Activated CD4-positive, CD25-positive, alpha-beta regulatory T cell treated with anti-CD3 and anti-CD28 coated beads, Interleukin-2, amount 50 U/mL, for 72 hours (primary cell): ENCODE data around the gene ZNF625.
"Not testable (repeated sequence)": the region's sequence is repeated elsewhere in the genome, so short reads cannot be mapped to it uniquely, and the experiment has no call there.

Experiments used
- DNase-seq: peaks from one replicate; pipeline ENCODE4 v3.0.0; 2021

ZNF625 gene

GRCh38 chr19:12137221-12137940 lies 19.2 kb downstream of the ZNF625 start:
- DNase-seq = no peak

- DNase-seq = no peak
These were observed 23.5 kb downstream of the ZNF625 start for GRCh38 chr19:12133069-12133468.

GRCh38 chr19:12126707-12127106 lies 29.8 kb downstream of the ZNF625 start:
- DNase-seq = no peak

- no peak for DNase-seq
These were observed 39.1 kb downstream of the ZNF625 start for GRCh38 chr19:12117201-12117970.

DNA sequence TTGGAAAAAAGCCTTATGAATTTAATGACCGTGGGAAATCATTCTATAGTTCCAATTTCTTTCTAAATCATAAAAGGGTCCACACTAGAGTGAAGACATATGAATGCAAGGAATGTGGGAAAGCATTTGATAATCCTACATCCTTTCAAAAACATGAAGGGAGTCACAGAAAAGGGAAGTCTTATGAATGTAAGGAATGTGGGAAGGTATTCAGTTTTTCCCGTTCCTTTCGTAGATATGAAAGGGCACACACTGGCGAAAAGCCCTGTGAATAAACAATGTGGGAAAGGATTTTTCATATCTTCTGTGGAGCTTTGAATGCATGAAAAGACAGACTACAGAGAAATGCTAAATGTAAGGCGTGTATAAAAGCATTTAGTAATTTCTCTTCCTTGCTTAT lies 43.4 kb downstream of the ZNF625 start:
- DNase-seq = no peak

GRCh38 chr19:12112701-12113100 lies 43.8 kb downstream of the ZNF625 start:
- no peak for DNase-seq

GRCh38 chr19:12111943-12112637 lies 44.4 kb downstream of the ZNF625 start:
- DNase-seq = no peak

GRCh38 chr19:12111176-12111575 lies 45.4 kb downstream of the ZNF625 start:
- no peak for DNase-seq

- DNase-seq = not testable (repeated sequence)
These were observed 52.6 kb downstream of the ZNF625 start for GRCh38 chr19:12103909-12104308.

DNA sequence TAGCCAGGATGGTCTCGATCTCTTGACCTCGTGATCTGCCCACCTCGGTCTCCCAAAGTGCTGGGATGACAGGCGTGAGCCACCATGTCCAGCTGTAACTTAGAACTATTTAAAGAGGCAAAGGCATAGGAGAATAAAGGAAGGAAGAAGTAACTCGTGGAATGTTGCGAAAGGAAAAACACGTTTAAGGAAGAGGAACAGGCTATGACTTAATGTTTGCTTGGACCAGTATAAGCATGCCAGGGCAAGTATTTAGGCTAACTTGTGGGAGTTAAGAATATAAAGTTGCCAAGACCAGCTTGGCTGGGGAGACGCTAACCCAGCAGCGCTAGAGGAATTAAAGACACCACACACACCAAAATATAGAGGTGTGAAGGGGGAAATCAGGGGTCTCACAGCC lies 58.5 kb downstream of the ZNF625 start:
- DNase-seq = no peak

DNA sequence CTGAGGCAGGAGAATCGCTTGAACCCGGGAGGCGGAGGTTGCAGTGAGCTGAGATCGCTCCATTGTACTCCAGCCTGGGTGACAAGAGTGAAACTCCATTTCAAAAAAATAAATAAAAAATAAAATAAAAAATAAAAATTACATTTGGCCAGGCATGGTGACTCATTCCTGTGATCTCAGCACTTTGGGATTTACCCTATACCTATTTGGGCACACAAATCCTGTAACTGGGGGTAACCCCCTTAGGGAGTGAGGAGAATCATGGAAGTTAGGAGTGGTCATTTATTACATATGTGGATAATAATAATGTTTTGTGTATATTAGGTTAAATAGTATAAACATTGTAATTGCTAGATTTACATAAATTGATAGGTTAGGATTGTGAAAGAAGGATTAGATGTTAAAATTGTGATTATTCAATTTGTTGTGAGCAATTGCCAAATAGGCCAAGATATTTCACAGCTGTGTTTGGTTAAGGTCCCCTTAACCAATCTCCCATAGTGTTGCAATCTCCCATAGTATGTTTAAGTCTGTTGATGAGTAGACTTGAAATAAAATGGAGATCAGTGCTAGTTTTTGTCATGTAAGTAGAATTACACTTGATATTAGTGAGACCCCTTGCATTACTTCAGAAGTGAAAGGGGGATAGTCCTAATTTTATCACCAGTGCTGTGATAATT lies 61.3 kb downstream of the ZNF625 start:
- DNase-seq = no peak
